GM10847 (cell line): Measurements from ENCODE around the gene WDR87.

Source experiments
- POLR2A ChIP-seq: IDR thresholded peaks from 2 replicates; pipeline ENCODE4 v1.6.1; 2011; ENCODE audit not compliant: insufficient read length; ENCODE audit errors: extremely low read depth

Gene WDR87

DNA sequence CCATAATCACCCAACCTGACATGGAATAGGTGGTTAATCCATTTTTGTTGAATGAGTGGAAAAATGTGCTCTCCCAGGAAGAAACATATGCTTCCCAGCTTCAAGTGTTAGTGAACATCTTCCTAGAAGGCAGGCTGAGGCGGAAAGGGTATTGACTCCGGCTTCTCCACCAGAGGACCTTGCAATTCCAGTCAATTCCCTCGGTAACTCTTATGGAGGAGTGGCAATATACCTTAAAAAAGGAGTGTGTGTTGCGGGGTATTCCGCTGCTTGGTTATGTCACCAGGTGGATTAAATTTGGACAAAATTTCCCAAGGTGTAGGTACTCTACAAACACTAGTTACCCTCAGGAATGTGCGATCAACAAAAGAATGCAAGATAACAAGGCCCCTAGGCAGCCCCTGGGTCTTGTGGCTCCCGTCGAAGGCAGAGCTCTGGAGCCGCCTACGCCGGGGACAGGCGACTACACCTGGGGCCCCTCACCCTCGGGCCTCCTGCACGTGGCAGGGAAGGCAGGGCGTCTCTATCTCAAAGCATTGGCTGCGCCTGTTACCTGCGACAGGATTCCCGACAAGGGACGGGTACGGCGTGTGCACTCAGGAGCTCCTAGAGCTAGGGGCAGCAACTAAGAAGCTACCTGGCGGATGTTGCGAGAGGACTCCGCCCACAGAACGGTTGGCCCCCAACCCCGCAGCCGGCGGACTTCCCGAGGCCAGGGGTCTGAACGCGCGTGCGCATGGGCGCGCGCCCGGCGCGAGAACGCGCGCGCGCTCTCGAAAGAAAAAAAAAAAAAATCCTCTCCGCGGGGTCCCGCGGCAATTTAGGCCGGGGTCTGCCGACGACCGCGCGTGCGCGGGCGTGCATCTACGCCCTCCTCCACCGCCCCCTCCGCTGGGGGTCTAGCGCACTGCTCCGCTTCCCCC is at the start of gene WDR87:
Gene WDR87 (minus strand): TSS at position 649 of the 923 bp plus-strand sequence. CDS start 8,355 bp downstream, outside the sequence.
- TF ChIP-seq POLR2A, result no peak

DNA sequence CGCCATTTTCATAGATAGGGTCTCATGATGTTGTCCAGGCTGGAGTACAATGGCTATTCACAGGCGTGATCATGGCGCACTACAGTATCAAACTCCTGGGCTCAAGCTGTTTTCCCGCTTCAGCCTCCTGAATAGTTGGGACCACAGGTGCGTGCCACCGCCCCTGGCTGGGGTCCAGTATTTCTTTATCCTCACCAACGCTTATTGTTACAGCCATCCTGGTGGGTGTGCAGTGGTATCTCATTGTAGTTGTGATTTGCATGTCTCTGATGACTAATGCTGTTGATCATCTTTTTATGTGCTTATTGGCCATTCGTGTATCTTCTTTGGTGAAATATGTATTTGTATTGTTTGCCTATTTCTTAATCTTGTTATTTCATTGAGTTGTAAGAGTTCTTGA is 49.6 kb upstream of the WDR87 start:
- no peak for TF ChIP-seq POLR2A

DNA sequence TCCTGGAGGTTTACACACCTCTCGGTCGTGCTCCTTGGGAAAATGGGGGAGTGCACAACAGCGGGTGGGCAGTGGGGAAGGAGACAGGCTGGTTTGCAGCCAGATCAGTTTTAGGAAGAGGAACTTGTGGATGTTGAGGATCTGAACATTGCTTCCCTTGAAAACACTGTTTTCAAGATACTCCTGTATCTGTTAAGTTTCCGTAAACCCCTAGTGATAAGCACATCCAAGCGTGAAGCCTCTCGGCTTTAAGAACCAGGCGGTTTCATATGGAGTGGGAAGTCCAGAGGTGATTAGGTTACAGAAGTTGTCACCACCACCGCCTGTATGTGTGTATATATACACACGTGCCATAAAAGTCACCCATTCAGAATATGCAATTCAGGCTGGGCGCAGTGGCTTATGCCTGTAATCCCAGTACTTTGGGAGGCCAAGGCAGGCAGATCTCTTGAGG is 48.1 kb upstream of the WDR87 start:
- TF ChIP-seq POLR2A, result no peak

DNA sequence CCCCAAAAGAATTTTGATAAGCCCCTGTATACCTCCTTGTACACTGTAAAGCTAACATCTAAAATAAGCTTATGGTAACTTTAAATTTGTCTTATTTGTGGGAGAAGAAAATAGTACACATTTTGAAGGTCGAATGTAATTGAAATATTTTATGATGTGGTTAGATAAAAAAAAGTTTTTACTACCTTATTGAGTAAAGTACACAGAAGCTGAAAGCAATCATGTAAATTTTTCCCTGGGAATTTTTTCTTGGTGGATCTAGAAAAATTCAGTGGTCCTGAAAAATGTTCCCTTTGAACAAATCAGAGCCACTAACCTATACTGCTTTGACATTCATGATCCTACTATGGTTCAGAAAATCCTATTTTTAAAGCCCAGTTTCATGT is 47.5 kb upstream of the WDR87 start:
- TF ChIP-seq POLR2A, result no peak

DNA sequence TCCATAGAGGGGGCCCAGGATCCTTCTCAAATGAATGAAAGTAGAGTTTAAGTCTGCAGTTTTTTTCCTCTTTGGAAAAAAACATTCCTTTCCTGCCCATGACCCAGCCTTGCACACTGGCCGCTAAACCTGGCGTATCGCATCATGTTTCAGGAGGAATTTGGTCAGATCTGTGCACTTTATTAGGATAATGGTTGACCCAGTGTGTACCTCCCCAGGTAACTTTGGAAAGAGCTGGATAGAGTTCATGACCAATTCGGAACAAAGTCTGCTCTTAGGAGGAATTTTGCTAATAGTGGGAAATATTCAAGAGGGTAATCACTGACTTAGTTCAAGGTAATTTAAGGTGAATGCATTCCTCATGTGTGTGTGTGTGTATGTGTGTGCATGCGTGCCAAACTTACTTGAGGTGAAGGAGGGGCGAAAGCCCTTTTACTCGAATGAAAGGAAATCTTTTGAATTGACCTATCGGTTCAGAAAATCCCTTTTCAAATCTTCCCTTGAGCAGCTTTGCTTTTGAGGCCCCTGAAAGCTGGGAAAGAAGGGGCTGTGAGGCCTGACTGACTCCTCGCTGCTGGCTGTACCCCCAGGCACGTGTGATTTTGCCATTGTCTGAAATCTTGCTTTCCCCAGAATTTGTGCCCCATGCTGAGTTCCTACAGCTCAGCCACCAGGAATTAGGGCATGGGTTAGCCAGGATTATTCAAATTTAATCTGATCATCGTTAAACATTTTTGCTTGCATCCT is 47.0 kb upstream of the WDR87 start:
- TF ChIP-seq POLR2A, result no peak

DNA sequence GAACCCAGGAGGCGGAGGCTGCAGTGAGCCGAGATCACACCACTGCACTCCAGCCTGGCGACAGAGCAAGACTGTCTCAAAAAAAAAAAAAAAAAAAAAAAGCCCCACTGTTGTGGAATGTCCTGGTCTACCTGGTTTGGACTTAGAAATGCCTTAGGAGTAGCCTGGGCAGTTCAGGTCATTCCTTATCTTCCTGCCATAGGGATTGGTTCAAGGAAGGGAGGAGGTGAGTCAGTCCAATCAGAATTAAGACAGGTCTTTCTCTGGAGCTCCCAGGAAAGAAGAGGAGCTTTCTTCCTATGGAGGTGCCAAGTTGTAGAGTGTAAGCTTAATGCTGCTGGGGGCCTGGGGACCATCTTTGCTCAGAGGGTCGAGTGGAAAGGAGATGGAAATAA is 45.4 kb upstream of the WDR87 start:
- no peak for TF ChIP-seq POLR2A

DNA sequence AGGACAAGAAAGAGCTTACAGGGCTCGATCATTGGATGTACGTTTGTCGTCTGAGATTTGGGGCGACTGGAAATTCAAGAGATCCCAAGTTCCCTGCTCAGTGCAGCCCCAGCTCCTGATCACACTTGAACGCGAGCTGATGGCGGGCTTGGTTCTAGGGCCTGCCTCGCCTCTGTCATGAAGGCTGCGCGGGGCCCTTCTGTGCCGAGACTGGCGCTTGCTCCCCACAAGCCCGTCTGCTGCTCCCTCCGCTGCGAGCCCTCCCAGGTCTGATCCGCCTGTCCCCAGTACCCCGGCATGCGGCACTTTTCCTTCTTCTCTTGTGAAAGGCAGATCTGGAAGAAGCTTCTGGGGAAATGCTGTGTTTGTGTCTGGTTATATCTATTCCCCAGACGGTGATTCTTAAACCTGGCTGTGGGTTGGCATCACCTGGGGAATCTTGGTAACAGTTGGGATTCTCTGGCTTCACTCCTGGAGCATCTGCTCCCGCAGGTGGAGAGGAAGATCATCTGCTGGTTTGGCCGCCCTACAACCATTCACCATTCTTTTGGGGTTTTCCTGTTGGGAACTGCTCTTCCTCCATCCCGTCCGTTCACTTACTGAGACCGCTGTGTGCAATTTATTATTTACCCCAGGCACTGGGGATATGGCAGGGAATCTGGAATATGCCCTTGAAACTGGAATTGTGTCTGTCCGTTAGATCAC is 44.2 kb upstream of the WDR87 start:
- no peak for TF ChIP-seq POLR2A

DNA sequence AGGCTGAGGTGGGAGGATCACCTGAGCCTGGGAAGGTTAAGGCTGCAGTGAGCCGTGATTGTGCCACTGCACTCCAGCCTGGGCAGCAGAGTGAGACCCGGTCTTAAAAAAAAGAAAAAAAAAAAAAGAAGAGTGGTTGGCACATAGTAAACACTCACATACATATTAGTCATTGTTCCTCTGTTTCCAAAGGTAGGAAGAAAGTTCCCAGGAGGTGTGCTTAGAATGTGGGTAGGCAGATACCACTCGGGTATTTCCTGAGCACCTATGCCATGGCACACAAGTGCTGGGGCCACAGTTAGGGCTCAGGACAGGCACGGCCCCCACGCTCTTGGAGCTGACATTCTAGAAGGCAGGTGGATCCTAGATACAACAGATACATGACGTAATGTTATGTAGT is 42.0 kb upstream of the WDR87 start:
- TF ChIP-seq POLR2A, result no peak

DNA sequence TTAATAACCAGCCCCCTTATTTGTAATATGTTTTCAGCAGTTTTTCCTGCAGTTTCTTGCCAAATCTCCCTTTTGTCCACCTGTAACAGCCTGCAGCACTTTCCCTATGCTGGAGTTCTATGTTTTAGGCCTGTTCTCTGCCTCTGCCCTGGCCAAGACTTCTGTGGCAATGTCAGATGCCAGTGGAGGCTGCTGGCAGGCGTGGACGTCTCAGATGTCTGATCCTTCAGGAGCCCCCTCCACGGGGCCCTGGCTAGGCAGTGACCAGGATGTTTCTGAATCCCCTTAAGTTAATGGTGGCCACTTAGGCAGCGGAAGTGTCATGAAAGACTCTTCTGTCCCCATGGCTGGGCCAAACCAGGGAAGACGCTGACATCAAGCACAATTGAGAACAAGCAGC is 41.4 kb upstream of the WDR87 start:
- TF ChIP-seq POLR2A, result no peak

DNA sequence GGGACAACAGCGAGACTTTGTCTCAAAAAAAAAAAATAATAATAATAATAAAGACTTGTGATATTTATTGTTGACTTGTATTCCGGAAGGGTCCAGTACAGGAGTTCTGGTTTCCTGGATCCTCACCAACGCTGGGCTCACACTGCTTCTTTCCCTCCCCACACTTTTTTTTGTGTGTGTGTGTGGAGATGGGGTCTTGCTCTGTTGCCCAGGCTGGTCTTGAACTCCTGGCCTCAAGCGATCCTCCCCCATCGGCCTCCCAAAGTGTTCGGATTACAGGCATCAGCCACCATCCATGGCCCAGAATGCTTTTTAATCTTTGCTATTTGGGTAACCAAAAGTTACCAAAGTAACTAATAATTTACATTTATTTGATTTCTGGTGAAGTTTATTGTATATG is 39.7 kb upstream of the WDR87 start:
- no peak for TF ChIP-seq POLR2A

DNA sequence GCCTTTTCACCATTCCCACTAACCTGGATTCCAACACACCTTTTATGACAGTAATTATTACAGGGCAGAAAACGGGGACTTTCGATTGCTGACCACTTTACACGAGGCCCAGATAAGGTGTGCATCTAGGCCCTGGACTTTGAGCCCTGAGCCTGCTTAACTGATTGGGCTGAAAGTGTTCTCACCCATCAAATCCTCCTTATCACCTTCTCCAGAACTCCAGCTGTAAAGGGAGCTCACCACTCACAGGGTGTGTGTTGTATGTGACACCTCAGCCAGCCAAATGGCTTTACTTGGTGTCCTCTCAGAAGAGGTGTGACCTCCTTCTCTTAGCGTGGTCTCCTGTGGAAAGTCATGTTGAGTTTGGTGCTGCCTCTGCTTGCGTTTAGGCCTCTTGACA is 37.1 kb upstream of the WDR87 start:
- no peak for TF ChIP-seq POLR2A

DNA sequence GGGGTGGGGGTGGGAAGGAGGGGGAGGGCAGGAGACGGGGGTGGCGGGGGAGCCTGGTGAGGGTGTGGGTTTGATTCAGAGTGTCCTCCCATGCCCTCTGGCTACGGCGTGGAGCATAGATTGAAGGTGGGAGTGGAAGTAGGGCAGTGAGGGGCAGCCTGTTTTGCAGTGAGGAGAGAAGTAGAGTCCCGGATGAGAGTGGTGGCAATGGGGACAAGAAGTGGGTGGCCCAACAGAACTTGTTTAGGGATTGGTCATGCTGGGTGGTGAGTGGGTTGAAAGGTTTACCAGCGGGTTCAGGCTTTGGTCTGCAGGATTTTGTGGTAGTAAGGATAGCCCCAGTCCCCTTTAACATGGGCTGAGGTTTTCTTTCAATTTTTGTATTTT is 36.1 kb upstream of the WDR87 start:
- TF ChIP-seq POLR2A, result no peak

DNA sequence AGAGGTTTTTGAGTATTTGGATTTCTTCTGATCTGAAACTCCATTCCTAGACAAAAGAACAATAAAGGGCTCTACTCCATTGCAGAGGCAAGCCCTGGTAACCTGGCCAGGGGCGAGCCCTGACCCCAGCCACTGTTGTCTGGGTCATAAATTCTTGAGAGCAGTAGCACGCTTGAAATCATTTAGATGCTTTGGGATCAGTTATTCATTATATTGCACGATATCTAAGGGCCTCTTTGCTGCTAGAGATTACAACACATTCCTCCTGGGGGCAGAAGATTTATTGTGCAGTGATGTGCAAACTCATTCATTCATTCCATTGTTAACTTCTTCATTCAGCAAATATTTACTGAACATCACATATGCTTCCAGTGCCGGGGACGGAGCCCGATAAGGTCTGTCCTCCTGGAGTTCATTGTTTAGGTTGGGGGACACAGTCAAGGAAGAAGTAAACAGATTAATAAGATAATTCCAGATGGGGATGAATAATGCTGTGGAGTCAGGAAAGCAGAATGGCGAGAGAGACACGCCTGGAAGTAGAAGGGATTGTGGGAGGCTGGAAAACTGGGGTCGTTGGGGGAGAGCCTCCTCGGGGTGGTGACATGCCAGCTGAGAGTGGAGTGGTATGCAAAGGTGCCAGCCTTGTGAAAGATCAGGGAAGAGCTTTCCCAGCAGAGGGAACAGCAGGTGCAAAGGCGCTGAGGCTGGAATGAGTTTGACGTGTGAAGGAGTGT is 35.6 kb upstream of the WDR87 start:
- TF ChIP-seq POLR2A, result no peak

DNA sequence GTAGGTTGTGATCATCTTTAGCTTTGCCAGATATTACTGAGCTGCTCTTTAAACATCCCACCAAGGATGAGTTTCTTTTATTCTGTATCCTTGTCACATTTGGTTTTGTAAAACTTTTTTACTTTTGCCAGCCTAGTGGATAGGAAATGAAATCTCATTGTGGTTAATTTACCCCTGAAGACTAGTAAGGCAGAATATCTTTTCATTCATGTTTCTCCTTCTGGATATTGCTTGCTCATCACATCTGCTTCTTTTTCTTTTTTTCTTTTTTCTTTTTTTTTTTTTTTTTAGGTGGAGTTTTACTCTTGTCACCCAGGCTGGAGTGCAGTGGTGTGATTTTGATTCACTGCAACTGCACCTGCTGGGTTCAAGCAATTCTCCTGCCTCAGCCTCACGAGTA is 32.0 kb upstream of the WDR87 start:
- no peak for TF ChIP-seq POLR2A

DNA sequence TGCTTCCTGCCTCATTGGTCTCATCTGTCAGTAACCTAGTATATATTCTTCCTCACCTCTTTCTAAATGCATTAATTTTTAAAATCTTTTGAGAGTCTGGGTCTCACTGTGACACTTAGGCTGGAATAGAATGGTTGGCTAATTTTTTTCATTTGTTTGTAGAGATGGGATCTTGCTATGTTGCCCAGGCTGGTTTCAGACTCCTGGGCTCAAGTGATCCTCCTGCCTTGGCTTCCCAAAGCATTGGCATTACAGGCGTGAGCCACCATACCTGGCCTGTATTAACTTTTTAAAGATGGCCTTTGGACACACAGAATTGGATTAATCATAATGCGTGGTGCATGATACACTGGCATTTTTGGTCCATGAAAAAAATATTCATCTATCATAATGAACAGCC is 30.5 kb upstream of the WDR87 start:
- TF ChIP-seq POLR2A, result no peak
